Stimulated activated CD8-positive, alpha-beta memory T cell treated with anti-CD3 and anti-CD28 coated beads, Interleukin-7, amount 100 ng/mL, for 24 hours (primary cell): ENCODE data around the gene MORC2.

Experiments
- DNase-seq: peaks from one replicate; pipeline ENCODE4 v3.0.0-alpha.2; 2020; ENCODE audit warnings: low read depth

The MORC2 gene

DNA sequence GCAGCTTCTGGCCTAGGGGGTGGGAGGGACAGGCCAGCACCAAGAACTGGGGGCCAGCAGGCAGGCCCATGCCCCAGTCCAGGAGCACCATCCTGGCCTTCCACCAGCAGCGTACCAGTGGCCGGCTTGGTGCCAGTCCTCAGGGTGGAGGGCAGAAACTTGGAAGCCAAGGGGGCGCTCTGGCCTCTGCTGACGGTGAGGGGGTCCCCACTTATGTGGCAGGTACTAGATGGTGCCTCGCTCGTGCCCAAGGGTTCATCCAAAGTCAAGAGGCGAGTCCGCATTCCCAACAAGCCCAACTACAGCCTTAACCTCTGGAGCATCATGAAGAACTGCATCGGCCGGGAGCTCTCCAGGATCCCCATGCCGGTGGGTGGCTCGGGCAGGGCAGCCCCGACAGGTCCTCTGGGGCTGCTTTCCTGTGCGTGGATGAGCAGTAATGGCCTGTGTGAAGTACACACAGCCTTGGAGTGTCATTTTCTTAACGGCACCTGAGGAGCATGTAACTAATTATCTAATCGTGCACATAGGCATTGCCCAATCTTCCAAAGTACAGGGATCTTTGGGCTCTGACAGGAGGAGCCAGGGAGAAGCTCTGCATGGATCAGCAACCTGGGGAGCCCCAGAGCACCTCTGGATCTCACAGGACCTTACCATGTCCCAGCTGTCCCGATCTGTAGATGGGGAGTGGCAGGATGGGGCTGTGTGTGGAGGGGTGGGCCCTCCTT lies 79.1 kb downstream of the MORC2 start:
- no peak for DNase-seq

DNA sequence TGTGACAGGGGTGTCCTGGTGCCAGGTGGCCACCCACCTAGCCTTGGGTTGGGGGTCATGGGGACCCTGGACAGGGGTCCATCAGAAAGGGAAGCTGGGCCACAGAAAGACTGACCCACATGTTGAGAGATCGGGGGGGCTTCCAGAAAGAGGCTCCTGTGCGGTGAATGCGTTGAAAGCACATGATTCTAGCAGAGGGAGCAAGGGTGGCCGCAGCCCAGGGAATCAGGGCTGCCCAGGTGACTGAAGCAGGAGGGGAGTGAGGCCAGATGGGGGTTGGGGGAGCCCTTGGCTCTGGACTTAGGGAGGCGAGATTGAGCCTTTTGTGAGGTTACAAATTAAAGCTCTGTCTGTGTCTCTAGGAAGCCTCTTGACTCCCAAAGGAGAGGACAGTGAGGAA lies 80.7 kb downstream of the MORC2 start:
- DNase-seq: no peak

DNA sequence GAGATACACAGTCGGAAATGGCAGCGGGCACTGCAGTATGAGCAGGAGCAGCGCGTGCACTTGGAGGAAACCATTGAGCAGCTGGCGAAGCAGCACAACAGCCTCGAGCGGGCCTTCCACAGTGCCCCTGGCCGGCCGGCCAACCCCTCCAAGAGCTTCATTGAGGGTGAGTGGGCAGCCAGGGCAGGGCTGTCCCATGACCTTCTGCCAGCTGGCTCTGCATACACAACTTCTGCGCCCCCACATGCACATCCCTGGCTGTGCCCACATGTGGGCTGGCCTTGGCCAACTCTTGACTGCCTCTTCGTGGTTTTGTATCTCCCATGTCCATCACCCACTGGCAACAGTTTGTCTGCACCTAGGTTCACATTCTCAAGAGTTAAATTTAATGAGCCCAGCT lies 81.1 kb downstream of the MORC2 start:
- DNase-seq: no peak

DNA sequence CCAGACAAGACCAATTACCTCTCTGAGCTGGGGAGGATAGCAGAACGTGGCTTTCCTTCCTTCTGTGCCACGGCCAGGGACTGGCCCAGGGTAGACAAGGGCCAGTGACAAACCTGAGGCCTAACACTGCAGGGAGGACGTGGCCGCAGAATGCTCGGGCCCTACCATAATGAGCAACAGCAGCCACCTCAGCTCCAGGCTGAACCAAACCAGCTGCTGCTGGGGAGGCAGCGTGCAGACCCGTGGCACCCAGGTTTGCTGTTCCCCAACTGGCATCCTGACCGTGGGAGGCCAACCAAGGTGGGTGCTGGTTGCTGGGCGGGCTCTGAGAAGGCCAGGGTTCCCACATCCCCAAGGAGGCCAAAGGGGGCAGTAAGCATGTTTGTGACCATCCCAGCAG lies 83.0 kb downstream of the MORC2 start:
- no peak for DNase-seq

DNA sequence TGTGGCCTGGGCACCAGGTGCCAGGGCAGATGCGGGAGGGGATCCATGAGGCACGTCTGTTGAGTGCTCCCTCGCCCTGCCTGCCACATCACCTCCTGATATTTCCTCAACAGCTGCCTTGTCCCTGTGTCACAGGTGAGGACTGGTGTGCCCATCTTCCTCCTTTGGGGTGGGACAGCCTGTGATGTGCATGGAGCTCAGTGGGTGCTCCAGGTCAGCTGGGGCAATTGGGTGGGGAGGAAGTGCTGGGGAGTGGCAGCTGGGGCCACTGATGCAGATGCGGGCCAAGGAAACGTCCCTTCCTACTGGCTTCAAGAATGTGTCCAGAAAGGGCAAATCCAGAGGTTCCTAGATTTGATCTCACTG lies 83.6 kb downstream of the MORC2 start:
- DNase-seq: no peak

DNA sequence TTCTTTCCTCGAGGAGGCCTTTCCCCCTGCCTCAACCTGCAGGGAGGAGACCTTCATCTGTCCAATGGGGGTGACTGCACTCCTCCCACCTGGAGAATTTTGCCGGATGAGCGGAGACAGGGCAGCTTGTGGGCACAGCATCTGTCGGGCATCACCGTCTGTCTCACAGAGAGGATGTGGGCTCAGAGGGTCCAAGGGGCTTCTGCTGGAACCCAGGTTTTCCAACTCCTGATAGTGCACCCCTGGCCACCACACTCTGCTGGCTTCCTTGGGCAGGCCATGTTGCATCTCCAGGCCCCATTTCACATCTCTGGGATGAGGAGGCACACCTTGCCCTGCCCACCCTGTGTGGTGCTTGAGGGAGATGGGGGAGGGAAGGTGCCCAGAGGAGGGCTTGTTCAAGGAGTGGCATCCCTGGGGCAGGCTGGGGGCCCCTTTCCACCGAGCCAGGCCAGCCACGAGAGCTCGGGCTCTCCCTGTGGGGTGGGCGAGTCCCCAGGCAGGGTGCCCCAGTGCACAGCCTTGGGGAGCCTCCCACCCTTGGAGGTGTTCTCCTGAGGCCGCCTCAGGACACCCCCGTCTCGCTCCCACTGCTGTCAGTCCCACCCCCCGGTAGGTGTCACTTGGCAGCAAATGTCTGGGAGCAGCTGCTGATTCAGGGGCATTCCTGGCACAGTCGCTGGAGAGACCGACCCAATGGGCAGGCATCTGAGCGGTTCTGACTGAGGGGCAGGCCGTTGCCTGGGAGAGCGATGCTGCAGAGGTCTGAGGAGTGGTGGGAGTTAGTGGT lies 84.2 kb downstream of the MORC2 start:
- no peak for DNase-seq

DNA sequence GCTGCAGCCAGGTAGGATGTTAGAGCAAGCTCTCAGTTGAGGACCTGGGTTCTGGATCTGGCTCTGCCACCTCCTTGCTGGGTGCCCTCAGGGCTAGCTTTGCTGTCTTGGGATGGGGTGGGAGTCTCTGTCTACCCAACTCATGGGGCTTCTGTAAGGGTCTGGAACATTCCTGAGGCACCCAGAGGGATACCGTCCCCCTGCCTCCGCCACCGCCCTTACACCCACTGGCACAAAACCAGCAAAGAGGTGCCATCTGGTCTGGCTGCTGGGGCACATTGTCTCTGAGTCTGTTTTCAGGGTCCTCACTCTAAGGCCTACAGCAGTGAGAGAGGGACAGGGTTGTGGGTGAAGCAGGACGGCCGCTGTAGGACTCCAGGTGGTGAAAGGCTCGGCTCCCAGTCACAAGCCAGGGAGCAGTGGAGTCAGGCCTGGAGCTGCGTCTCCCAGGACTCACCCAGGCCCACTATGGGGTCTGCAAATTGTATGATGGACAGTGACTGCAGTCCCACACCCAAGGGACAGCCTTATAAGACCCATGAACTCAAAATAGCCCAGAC lies 84.9 kb downstream of the MORC2 start:
- no peak for DNase-seq

DNA sequence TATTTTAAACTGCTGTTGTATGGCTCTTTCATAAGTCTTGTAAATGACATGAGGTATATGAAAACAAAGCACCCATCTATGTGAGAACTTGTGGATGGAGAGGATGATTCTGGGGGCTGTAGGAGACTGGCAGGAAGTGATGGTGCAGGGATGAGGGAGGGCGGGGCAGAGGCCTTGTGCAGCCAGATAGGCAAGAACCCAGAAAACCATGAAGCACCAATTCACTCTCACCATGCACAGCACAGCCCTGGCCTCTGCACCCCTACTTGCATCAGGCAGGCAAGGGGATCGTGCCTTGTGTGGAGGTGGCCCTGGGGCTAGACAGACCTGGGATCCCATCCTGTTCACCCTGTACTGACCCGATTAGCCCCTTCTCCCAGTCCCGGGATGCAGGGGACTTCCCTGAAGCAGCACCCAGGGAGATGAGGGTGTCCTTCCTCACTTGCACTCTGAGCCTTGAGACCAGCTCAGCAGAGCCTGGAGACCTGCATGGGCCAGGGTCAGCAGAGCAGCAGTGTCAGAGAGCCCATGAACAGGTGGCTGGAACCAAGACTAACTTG lies 85.5 kb downstream of the MORC2 start:
- DNase-seq: no peak

DNA sequence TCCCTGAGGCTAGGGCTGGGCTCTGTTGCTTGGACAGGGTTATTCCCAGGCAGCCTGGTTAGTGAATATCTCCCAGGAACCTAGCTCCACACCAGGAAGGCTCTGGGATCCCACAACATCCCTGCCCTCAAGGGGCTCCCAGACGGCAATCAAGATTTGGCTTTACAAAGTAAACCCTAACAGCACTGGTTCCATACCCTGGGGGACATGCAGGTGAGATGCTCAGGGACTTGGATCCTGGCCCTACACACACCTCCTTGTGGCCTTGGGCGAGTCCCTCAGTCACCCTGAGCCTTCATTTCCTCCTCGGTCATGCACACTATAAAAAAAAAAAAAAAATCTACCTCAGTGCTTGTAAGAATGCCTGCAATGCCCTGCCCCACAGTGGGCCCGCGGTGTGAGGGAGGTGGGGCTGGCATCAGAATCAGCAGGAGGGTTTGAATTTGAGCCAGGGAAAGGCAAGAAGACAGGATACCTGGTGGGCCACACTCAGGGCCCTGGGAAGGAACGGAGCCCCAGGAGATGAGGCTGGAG lies 86.3 kb downstream of the MORC2 start:
- DNase-seq: no peak

DNA sequence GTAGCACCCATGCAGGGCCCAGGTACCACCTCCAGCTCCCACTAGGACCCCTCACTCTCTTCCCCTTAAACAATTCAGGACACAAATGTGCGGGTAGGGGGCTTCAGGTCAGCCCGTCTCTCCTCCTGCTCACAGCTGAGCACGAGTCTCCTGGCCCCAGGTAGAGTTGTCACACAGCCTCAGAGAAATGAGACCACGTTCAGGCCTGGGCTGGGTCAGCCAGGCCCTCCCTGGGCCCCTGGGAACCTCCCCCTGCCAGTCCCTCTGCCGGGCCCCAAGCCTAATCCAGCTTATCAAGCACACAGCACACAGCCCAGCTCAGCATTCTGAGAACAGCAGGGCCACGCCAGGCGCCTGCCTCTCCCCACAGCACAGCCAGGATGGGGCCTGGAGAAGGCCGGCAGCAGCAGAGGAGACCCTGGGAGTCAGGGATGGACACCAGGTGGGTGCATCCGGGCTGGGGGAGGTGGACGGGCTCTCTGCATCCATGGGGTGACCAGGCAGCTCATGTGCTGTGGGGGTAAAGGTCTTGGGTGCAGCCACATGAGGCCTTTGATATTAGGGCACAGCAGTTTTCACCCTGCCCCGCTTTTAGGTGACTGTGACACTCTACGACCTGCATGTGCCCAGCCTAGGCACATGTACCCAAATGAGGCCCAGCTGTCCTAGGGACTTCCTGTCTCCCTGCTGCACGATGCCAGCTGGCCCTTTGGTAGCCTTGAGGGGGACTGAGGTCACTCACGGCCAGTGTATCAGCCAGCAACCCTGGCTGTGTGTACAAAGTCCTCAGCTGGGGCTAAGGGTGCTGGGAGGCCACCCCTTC lies 87.0 kb downstream of the MORC2 start:
- DNase-seq: no peak

DNA sequence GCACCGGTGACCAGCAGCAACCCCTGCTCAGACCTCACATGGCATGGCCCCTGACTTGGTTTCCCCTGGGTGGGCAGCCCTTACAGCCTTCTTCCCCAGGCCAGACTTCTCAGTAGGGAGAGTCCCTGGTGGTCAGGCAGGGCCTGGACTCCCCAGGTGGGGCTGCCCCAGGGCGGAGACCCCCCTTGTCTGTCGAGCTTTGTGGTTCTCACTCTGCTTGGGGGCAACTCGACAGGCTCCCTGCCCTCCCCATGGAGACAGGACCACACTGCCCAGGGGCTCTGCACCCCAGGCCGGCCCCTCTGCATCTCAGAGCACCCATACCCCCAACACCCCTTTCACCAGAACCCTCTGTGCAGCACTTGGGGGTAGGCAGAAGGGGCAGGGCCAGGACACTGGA lies 87.7 kb downstream of the MORC2 start:
- no peak for DNase-seq

DNA sequence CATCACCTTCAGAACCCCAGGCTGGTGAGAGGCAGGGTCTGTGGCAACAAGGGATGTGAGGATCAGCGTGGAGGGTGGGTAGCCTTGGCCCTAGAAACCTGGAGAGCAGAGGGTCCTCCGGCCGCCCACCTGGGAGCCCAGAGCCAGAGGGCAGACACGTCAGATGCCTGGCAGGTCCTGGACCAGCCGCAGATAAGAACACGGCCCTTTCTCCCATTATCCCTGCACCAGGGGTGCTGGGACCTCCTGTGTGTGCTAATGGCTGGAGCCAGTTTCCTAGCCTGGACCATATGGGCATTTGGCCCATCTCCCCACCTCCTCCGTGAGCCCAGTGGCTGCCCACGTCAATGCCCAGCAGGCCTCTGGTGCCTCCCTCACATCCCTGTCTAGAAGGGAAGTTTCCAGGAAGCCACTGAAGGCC lies 88.4 kb downstream of the MORC2 start:
- no peak for DNase-seq

DNA sequence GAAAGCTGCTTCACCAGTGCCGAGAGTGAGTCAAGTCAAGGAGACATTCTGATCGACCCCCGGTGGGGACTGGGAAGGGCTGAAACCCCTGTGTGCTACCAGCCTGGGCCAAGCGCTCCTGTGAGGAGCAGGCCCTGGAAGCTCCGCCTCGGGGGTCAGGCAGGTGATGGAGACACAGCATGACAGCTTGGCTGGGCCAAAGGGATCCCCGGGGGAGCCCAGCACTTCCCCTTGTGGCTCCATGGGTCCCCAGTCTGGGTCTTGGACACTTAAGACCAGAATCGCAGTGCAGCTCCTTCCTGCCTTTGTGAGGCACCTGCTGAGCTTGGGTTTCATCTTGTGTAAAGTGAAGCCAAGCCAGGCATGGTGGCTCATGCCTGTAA lies 89.2 kb downstream of the MORC2 start:
- no peak for DNase-seq

DNA sequence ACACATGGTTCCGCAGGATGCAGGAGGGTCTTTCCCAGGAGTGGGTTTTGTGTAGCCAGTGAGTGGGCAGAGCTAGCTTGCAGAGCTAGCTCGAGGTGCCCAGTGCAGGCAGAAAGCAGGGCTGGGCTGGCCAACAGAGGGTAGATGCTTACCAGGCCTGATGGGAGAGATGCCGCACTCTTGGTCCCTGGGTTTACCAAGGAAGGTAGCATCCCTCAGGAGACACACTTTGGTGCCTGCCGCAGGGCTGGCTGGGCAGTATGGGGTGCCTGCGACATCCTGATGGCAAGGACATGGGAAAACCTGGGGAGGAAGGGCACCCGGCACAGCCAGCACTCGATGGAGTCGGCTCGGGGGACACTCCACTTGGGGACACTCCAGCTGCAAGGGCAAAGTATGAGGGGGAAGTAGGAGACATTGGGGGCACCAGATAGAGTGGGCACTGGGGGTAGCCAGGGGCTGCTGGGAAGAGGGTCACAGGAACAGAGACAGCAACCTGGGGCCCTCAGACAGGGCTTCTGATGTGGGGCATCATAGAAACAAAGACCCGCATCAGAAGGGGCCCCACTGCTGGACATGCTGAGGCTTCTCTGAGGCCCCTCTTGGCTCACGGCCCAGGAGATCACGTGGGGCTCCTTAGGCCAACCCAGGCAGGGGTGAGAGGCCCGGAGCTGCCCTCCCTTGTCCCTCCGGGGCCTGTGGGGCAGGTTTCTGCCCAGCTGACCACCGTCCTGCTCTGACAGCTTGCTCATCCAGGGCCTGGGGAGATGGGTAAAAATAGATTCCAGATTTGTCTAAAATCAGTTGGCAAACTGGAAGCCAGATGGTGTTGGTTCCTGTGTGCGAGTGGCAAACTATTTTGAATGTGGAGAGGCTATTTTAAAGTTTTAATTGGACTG lies 89.8 kb downstream of the MORC2 start:
- DNase-seq: no peak

DNA sequence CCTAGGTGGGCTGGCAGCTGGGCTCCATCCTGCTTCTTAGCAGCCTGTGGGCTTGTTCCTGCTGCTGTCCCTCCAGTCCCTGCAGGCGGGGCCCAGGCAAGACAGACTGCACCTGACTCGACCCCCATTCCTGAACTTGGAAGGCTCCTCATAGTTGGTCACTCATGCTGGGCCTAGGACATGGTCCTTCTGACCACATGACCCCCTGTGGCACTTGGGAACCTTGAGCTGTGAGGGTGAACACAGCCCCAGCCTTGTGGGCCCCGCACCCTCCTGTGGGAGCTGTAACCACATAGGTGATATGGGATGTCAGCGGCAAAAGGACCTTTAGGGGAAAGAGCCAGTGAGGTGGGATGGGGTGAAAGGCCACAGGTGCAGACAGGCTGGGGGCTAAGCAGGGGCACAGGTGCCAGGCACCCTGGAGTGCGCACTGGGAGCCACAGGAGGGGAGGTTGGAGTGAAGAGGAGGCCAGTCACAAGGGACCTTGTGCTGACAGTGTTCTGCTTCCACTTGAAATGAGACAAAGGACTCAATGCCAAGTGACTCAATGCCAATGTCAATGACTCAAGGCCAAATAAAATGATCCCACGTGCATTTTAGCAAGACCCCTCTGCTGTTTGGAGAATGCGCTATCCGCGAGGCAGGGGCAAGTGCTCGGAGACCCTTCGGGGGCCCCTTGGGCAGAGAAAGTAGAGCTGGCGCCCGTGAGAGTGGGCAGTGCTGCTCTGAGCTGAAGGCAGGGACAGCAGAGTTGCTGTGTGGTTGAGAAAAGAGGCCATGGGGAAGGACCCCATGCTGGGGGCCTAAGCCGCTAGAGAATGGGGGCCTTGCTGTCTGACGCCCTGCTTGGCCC lies 90.7 kb downstream of the MORC2 start:
- no peak for DNase-seq

DNA sequence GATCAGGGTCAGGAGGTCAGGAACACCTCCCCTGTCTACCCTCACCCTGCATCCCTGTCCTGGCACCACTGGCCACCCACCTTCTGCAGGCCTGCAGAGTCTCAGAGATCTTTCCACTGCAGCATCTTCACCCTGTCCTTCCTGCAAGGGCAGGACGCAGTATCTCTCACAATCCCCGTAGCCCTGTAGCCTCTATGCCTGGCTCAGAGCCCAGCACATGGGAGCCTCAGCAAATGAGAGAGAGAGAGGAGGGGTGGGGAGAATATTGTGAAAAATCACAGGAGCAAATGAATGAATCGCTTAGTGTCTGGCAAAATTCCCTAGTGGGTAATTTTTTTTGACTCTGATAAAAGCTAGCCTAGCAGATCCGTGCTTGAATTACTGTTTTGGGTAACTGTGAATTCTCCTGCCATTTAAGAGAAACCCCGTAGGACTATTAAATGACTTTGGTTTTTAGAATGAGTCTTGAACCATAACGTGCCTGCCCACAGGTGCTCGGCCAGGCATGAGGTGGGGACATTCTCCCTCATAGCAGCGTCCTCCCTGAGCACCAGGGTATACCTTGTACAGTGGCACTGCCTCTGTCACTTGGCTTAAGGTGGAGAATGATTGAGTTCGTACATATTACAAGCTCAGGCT lies 91.5 kb downstream of the MORC2 start:
- no peak for DNase-seq

DNA sequence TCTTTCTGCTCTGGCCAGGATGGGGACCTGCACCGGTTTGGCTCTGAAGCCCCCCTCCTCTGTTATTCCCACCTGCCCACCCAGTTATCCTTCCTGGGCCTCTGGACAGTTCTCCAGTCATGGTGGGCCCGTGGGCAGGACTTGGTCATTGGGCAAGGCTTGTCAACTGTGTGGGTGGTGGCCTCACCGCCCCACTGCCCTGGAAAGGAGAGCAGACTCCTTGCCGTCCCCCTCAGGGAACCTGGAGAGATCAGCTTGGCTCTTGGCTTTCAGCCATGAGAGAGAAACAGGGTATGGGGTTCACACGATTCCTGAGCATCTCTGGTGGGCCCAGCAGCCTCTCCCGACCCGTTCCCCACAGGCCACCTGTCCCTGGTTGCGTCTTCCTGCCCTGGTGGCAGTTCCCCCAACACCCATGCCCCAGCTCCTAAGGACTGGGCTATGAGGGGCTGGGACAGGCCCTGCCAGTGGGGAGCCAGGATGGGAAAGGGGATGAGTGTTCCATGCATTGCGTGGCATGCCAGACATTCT lies 92.3 kb downstream of the MORC2 start:
- DNase-seq: no peak

DNA sequence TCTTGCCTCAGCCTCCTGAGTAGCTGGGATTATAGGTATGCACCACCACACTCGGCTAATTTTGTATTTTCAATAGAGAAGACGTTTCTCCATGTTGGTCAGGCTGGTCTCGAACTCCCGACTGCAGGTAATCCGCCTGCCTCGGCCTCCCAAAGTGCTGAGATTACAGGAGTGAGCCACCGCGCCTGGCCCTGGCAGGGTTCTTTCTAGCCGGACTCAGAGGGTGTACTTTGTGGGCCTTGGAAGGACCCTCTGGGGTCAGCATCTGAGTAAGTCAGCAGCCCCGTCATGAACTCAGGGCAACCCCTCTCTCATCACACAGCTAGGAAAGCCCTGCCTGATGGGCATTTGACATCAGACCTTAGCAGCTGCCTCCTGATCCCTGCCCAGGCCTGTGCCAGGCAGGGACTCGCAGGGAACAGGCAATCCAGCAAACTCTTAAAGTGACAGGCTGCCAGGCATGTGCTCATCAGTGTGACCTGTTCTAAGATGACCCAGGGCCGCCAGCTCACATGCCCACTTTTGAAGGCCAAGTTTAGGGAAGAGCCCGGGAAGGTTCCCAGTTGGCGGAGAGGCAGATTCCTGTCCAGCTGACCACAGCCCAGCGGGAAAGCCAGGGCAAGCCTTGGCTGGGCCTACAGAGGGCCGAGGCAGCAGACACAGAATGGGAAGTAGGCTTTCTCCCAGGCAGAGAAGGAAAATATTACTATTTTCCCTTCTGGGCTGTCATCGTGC lies 92.9 kb downstream of the MORC2 start:
- no peak for DNase-seq
